Ectodermal cell (in vitro differentiated cells): Measurements from ENCODE around the gene HNRNPC.

ENCODE experiments used
- H3K27ac ChIP-seq: 2 replicates; pipeline ENCODE4 v1.7.0; 2013; ENCODE audit warnings: mild to moderate bottlenecking, low read depth, low read length; ENCODE audit not compliant: insufficient read depth, poor library complexity, severe bottlenecking
- H3K27me3 ChIP-seq: 2 replicates; pipeline ENCODE4 v1.7.0; 2013; ENCODE audit warnings: mild to moderate bottlenecking, low read length; ENCODE audit not compliant: insufficient read depth, control insufficient read depth, poor library complexity, severe bottlenecking
- H3K36me3 ChIP-seq: one replicate; pipeline ENCODE4 v1.7.0; 2013; ENCODE audit warnings: low read length; ENCODE audit not compliant: control insufficient read depth, insufficient read depth
- H3K4me1 ChIP-seq: one replicate; pipeline ENCODE4 v1.7.0; 2013; ENCODE audit warnings: low read length; ENCODE audit not compliant: control insufficient read depth, insufficient read depth
- H3K4me3 ChIP-seq: 2 replicates; pipeline ENCODE4 v1.7.0; 2013; ENCODE audit warnings: low read depth, low read length, control low read depth; ENCODE audit not compliant: insufficient read depth
- H3K9me3 ChIP-seq: 2 replicates; pipeline ENCODE4 v1.7.0; 2013; ENCODE audit warnings: mild to moderate bottlenecking, low read length, moderate library complexity; ENCODE audit not compliant: control insufficient read depth
- WGBS, 2 experiments: methylation state at CpG; one replicate each; pipeline ENCODE4 v1.1.7; 2013; ENCODE audit warnings: missing lambda C conversion rate in 2 of 2; 5-methylcytosine and 5-hydroxymethylcytosine counted together

Gene HNRNPC

DNA sequence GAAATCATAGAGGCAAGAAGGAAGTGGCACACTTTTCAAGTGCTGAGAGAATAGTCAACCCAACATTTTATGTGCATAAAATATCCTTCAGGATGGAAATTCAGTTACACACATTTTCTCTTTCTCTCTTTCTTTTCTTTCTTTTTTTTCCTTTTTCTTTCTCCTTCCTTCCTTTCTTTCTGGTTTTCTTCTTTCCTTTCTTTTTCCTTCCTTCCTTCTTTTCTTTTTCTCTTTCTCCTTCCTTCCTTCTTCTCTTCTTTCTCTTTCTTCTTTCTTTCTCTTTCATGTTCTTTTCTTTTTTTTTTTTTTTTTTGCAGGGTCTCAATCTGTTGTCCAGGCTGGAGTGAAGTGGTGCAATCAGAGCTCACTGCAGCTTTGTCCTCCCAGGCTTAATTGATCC lies 74.6 kb downstream of the HNRNPC start:
- Histone ChIP-seq H3K27ac (no peak overlapping the region), H3K36me3 (no peaks in the 10 kb centered on the region), H3K4me1 (peaks cover 8% of the 10 kb centered on the region), H3K4me3 (no peak overlapping the region), H3K27me3 (no peaks in the 10 kb centered on the region), H3K9me3 (peaks cover 2% of the 10 kb centered on the region)

DNA sequence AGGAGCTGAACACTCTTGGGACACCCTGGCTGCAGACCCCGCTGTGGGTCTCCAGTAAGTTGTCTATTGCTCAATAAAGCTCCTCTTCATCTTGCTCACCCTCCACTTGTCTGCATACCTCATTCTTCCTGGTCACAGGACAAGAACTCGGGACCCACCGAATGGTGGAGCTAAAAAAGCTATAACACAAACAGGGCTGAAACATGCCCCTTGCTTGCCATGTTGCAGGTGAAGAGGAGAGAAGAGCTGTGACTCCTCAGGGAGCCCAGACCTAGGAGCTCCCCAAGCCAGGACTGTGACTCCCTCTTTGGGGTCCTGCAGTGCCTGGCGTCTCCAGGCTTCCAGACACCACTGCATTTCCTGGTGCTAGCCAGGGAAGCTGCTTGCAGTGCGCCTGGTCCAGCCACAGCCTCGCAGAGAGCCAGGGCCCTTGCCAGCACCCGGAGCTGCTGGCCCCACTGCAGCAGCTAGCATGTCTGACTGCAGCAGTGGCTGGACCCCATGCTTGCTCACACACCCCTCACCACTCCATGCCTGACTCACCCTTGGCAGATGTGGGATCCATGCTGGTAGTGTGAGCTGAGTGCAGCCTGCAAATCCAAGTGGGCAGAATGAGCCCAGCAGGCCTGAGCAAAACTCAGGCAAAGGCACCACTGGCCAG lies 76.2 kb downstream of the HNRNPC start:
- 92 to 93% methylated on average over 7 of the region's 7 CpGs for WGBS, 2 experiments

DNA sequence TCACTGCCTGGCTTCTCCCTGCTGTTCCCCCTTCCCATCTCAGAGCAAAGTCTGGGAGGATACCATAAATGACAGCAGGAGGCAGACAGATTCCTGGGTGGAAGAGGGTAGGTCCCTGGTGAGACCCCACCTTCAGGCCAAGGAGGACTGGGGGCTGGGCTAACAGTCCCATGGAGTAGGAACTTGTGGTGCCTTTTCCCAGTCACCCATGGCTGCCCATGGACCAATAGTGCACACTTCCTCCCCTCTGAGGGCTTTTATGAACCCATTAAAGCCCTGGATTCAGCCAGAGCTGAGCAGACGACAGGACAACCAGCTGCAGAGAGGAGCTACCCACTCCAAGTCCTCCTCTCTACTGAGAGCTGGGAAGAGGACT lies 76.8 kb downstream of the HNRNPC start:
- no peak overlapping the region for H3K4me3 ChIP-seq
- H3K27ac ChIP-seq, result no peak overlapping the region
- WGBS, 2 experiments, result 67 to 97% methylated on average over 1 of the region's 1 CpG

More for the DNA sequence above, 76.2 kb downstream of the HNRNPC start:
- Histone ChIP-seq H3K4me3 (no peak overlapping the region), H3K27ac (no peak overlapping the region), H3K4me1 (peaks cover 8% of the 10 kb centered on the region), H3K36me3 (no peaks in the 10 kb centered on the region), H3K27me3 (no peaks in the 10 kb centered on the region), H3K9me3 (peaks cover 2% of the 10 kb centered on the region)

DNA sequence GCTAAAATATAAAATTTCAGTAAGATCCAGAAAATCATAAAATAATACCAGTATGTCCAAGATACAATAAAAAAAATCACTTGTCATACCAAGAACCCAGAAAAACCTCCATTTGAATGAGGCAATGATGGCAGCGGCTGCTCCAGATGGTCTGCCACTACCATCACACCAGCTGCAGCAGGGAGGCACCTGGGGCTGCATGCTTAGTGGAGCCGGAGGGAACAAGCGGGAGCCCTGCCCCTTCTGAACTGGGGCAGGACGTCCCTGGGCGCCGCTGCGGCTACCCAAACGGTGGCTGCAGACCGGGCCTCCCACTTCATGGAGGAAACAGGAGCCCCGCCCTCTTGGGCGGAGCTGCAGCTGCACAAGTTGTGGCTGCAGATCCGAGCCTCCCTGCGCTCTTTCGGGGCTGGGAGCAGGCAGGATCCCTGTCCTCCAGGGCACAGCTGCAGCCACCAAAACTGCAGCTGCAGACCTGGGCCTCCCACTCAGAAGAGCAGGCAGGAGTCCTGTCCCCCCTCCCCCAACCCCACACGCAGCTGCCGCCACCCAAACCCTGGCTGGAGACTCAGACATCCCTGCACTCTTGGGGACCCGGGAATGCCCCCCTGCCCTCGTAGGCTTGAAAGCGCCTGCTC lies 77.3 kb downstream of the HNRNPC start:
- Histone ChIP-seq H3K4me3 (no peak overlapping the region), H3K36me3 (no peaks in the 10 kb centered on the region), H3K27ac (no peak overlapping the region), H3K9me3 (no peaks in the 10 kb centered on the region), H3K4me1 (peaks cover 8% of the 10 kb centered on the region), H3K27me3 (no peaks in the 10 kb centered on the region)
- WGBS, 2 experiments, result 34% methylated on average over 19 of the region's 19 CpGs

More for the DNA sequence above, 76.8 kb downstream of the HNRNPC start:
- Histone ChIP-seq H3K27me3 (no peaks in the 10 kb centered on the region), H3K36me3 (no peaks in the 10 kb centered on the region), H3K4me1 (peaks cover 8% of the 10 kb centered on the region), H3K9me3 (peaks cover 2% of the 10 kb centered on the region)

DNA sequence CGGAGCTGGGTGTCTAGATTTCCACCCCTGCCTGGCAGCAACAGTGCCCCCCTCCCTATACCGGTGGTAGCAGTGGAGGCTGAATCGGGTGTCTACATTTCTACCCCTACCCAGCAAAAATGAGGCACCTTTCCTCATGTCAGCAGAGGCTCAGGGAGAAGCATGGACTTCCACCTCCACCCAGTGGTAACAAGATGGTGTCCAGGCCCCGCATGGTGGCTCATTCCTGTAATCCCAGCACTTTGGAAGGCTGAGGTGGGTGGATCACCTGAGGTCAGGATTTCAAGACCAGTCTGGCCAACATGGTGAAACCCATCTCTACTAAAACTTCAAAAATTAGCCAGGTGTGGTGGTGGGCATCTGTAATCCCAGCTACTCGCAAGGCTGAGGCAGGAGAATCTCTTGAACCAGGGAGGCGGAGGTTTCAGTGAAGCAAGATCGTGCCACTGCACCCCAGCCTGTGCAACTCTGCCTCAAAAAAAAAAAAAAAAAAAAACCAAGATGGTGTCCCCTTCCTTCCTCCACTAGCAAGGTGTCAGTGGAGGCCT lies 77.9 kb downstream of the HNRNPC start:
- H3K27me3 ChIP-seq, result no peaks in the 10 kb centered on the region
- H3K4me3 ChIP-seq, result no peak overlapping the region
- H3K4me1 ChIP-seq, result peaks cover 8% of the 10 kb centered on the region
- no peaks in the 10 kb centered on the region for H3K9me3 ChIP-seq
- no peaks in the 10 kb centered on the region for H3K36me3 ChIP-seq
- H3K27ac ChIP-seq, result no peak overlapping the region
- 83 to 88% methylated on average over 7 of the region's 7 CpGs for WGBS, 2 experiments

DNA sequence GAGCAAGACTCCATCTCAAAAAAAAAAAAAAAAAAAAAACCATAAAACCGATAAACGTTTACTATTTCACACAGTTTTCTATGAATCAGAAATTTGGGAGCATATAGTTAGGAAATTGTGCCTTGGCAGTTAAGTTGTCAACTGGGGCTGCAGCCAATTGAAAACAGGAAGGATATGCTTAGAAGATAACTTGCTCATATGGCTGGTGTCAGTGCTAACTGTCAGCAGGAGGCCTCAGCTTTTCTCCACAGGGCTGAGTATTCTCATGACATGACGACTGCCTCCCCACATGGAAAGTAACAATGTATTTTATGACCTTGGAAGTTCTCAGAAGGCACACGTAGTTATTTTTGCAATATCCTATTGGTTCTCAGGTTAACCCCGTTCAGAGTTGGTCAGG lies 83.8 kb downstream of the HNRNPC start:
- WGBS, 2 experiments, result 63 to 73% methylated on average over 3 to 4 of the region's 5 CpGs
- H3K27me3 ChIP-seq, result no peaks in the 10 kb centered on the region

DNA sequence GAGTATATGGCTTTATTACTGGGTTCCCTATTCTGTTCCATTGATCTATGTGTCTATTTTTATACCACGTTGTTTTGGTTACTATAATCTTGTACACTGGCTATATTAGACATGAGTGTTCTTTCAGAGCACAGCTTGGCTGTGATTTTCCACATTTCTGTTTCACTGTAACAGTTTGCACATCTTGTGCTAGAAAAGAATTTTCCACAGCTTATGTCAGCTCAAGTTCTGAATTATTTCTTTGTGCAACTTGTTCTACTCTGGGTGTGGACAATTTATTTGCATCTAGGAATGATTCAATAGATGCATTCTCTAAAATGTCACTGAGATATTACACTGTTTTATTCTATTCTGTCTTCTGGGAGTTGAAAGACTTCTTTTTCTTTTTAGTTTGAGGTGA lies 85.0 kb downstream of the HNRNPC start:
- WGBS, 2 experiments, result 91 to 93% methylated on average over 1 of the region's 1 CpG
- Histone ChIP-seq H3K4me1 (no peaks in the 10 kb centered on the region), H3K4me3 (no peak overlapping the region), H3K27me3 (no peaks in the 10 kb centered on the region), H3K9me3 (no peaks in the 10 kb centered on the region), H3K27ac (no peak overlapping the region), H3K36me3 (no peaks in the 10 kb centered on the region)

More for the DNA sequence above, 83.8 kb downstream of the HNRNPC start:
- no peaks in the 10 kb centered on the region for H3K4me1 ChIP-seq
- H3K9me3 ChIP-seq, result no peaks in the 10 kb centered on the region
- H3K27ac ChIP-seq, result no peak overlapping the region
- H3K36me3 ChIP-seq, result no peaks in the 10 kb centered on the region
- no peak overlapping the region for H3K4me3 ChIP-seq

DNA sequence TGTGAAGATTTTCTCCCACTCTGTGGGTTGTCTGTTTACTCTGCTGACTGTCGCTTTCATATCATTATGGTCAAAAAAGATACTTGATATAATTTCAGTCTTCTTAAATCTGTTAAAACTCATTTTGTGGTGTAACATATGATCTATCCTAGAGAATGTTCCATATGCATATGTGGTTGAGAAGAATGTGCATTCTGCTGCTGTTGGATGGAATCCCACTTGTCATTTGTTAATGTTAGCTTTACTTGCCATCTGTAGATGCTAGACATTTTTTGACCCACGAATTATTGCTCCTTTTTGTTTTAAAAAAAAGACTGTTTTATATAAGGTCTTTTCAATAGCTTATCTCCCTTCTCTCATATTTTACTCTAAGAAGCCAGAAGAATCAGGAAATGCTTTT lies 87.1 kb downstream of the HNRNPC start:
- Histone ChIP-seq H3K27me3 (no peaks in the 10 kb centered on the region), H3K9me3 (no peaks in the 10 kb centered on the region), H3K36me3 (no peaks in the 10 kb centered on the region), H3K27ac (no peak overlapping the region), H3K4me3 (no peak overlapping the region), H3K4me1 (no peaks in the 10 kb centered on the region)
- WGBS, 2 experiments, result 67% methylated on average over 1 of the region's 2 CpGs; no CpG with 5 or more reads in 1 of the 2 experiments

DNA sequence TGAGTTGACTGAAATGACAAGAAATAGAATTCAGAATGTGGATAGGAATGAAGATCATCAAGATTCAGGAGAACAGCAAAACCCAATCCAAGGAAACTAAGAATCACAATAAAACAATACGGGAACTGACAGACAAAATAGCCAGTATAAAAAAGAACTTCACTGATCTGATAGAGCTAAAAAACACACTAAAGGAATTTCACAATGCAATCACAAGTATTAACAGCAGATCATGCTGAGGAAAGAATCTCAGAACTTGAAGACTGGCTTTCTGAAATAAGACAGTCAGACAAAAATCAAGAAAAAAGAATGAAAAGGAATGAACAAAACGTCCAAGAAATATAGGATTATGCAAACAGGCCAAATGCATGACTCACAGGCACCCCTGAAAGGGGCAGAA lies 98.1 kb downstream of the HNRNPC start:
- Histone ChIP-seq H3K27ac (no peak overlapping the region), H3K27me3 (no peaks in the 10 kb centered on the region), H3K9me3 (no peaks in the 10 kb centered on the region), H3K4me1 (no peaks in the 10 kb centered on the region), H3K36me3 (no peaks in the 10 kb centered on the region), H3K4me3 (no peak overlapping the region)
- WGBS, 2 experiments, result 75 to 77% methylated on average over 2 of the region's 2 CpGs

DNA sequence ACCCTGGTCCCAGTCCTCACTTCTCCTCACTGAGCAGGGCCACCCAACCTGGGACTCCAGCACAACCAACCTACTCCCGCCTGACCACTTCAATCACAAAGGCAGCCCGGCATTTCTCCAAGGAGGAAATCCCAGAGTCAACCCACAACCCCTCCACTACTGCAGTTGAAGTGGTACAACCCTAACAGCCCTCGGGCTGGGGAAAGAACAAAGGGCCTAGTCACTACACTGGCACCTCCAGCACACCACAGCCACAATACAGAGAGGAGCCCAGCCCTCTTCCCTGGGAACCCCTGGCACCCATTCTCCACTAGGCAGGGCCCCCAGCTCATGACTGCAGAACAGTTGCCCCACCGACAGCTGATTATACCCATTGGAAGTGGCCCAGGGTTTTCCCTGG lies 99.7 kb downstream of the HNRNPC start:
- H3K27ac ChIP-seq, result no peak overlapping the region
- H3K36me3 ChIP-seq, result no peaks in the 10 kb centered on the region
- H3K4me3 ChIP-seq, result no peak overlapping the region
- H3K4me1 ChIP-seq, result no peaks in the 10 kb centered on the region
- H3K9me3 ChIP-seq, result no peaks in the 10 kb centered on the region
- H3K27me3 ChIP-seq, result no peaks in the 10 kb centered on the region
- 86 to 91% methylated on average over 4 of the region's 4 CpGs for WGBS, 2 experiments
